GM12801 (cell line): ENCODE data around the gene PLB1.

ENCODE experiments used
- TF ChIP-seq, protein P1 (sequence below): IDR thresholded peaks from one replicate; pipeline ENCODE4 v1.5.1; 2011; ENCODE audit warnings: control low read depth; ENCODE audit not compliant: insufficient read length; ENCODE audit errors: extremely low read depth

Gene PLB1

DNA sequence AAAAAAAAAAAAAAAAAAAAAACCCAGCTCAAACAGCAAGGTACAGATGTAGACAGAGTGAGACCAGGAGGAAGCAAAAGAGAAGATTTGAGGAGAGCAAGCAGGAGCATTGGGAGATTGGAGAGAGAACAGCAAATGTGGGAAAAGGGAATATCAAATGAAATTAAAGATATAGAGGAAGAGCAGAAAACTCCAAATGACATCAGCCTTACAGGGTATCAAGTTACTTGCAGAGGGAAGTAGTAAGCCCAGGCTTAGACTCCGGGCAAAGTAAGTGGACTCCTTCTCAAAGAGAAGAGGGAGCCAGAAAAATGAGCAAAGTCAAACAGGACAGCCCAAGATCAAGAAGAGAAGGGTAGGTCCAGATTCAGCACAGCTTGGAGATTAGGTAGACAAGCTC, 162.5 kb downstream of the PLB1 start:
- TF ChIP-seq, protein P1, sequence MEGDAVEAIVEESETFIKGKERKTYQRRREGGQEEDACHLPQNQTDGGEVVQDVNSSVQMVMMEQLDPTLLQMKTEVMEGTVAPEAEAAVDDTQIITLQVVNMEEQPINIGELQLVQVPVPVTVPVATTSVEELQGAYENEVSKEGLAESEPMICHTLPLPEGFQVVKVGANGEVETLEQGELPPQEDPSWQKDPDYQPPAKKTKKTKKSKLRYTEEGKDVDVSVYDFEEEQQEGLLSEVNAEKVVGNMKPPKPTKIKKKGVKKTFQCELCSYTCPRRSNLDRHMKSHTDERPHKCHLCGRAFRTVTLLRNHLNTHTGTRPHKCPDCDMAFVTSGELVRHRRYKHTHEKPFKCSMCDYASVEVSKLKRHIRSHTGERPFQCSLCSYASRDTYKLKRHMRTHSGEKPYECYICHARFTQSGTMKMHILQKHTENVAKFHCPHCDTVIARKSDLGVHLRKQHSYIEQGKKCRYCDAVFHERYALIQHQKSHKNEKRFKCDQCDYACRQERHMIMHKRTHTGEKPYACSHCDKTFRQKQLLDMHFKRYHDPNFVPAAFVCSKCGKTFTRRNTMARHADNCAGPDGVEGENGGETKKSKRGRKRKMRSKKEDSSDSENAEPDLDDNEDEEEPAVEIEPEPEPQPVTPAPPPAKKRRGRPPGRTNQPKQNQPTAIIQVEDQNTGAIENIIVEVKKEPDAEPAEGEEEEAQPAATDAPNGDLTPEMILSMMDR: no peak

DNA sequence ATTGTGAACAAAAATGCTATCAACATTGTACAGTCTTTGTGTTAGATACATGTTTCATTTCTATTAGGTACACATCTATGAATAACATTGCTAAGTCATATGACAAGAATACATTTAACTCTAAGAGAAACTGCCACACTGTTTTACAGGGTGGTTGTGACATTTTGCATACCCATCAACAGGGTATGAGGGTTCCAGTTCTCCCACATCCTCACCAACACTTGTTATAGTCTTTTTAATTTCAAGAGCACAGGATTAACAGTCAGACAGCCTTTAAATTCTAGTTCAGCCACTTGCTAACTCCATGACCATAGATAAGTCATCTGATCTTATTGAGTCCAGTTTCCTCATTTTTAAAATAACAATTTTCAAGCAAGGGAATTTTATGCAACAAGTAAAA, 163.3 kb downstream of the PLB1 start:
- TF ChIP-seq, protein P1: no peak

DNA sequence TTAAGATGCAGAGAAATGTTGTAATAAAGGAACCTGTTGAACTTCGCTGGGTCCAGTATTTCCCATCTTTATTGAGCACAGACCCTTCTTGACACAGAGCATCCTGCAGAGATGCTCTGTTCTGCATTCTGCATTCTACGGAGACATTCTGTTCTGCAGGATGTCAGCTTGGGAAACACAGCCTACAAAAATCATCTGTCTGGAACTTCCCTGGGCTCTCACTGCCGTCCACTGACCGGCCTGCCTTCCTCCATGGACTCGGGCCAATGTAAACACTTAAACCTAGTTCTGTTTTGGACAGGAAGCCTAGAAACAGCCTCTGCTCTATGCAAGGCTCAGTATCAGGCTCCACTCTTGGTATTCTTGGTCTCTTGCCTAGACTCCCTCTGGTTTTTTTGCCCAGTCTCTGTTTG, 165.7 kb downstream of the PLB1 start:
- TF ChIP-seq, protein P1: no peak

DNA sequence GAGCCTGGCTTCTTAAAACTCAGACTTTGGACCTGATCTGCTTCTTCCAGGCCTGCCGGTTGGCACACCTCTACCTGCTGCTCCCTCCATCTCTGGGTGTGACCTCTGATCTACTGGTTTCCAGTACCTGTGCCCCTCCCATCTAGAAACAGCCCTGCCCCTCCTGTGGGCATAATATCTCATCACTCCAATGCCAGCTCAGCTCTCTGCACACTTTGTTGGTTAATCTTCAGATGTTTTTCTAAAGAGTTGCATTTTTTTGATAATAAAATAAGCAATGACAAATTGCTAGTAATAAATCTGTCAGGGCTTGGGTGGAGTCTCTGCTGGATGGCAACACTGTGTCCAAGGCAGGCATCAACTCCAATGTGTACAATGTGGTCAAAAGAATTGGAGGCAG, 166.2 kb downstream of the PLB1 start:
- TF ChIP-seq, protein P1: no peak

DNA sequence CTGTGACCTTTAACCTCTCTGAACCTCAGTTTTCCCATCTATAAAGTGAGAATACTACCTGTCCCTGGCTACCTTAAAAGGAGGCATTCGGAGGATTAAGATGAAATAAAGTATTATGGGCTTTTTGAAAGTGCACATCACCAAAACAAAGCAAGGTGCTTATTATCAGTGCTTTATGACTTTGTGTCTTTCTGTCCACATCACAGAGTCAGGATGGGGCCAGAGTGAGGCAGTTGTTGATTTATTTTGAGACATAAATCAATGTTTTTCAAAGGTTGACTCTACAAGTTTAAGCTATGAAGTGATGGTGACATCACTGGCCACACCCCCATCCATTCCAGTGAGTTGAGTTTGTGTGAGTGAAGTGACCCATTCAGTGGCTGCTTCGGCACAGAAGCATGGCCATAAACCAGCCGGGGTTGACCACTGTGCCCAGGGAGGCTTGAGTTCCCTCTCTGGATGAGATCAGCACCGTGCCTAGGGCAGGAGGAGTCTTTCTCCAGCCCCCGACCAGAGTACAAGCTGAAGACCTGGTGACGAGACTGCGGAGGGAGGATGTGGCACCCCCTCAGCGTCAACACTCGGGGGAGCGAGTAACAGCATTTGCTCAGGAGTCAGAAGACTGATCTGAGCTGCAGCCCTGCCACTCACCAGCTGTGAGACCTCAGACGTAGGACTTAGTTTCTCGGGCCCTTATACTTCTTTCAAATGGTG, 166.8 kb downstream of the PLB1 start:
- TF ChIP-seq, protein P1: no peak

DNA sequence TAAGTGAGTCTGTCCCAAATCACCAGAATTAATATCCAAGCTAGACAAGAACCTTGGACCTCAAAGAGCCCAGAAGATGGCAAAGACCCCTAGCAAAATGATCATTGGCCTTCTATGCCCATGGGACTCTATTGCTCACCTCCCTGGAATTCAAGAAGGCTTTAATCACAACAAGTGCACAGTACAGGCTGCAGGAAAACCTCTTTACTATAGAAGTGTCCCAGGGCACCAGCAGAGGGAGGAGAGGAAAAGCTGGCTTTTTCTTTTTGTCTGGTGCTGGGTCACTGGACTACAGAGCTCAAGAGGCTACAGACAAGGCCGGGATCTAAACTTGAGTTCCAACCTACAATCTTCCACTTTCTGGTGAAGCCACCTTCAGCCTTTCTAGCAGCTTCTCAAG, 167.5 kb downstream of the PLB1 start:
- TF ChIP-seq, protein P1: no peak

DNA sequence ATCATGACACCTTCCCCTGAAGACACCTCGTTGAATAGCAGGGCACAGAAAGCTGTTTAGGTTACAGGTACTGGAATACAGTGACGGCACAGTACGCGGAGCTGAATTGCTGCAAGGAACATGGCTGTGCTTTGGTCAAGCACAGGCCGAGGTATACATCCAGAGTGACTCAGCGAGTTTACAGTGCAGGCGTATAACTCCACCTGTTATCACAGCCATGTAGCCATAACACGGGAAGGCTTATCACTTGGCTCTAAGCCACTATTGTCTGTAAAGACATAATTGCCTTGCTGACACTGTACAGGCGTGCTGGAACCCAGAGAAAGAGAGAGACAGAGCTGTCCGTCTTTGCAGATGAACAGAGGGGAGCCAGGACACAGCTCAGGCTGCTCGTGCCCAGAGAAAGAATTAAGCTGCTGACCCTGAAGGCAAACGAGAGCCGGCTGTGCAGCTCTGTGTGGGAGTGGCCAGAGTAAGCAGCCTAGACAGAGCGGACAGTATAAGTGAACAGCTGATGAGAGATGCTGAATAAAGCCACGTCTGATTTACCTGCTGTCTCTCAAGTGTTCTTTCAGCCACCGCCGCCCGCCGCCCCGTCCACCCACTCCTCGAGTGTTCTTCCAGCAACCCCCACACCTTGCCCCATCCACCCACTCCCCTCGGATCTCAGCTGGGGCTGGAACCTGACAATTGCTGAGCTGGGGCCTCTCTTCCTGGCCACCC, 168.4 kb downstream of the PLB1 start:
- TF ChIP-seq, protein P1: no peak
